Jurkat, Clone E6-1 (cell line): Measurements from ENCODE around the gene CFL1.

ENCODE experiments used
- DNase-seq: peaks from one replicate; pipeline ENCODE4 v3.0.0-alpha.2; 2011; ENCODE audit warnings: low read depth, low spot score
- H3K4me3 ChIP-seq: 2 replicates; pipeline ENCODE4 v1.5.1; 2011; ENCODE audit warnings: mild to moderate bottlenecking, low read length, control low read depth, moderate library complexity

CFL1 gene

DNA sequence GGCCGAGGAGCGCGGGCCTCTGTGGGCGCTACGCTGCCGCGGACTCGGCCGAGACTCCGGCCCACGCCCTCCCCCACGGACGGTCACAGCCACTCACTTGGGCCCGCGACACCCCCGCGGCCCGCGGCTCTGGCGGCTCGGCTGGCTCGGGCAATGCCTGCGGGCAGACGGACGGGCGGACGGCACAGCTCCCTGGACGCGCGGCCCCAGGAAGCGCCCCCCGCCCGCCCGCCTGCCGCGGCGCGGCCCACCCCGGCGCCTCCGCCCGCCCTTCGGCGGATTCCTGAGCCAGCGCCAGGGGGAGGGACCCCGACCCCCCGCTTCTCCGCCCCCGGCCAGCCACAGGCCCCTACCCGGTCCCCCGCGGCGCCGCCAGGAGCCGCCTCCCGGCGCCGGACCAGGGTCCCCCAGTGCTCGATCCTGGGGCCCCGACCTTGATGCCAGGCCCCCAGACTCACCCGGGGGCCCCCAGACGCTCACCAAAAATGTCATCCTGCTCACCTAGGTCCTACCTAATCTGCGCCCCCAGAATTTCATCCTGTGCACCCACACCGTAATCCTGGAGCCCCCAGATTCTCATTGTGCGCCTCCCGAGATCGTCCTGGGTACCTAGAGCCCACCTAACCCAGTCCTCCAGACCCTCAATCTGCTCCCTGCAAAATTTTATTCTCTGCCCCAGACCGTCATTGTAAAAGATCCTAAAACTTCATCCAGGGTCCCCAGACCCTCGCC lies 14.8 kb upstream of the CFL1 start, which contains the start of gene EFEMP2:
Gene EFEMP2, minus strand, starts transcription at position 215 of the 732 bp plus-strand sequence. CDS start 446 bp downstream, outside the sequence.
- DNase-seq, result no peak

DNA sequence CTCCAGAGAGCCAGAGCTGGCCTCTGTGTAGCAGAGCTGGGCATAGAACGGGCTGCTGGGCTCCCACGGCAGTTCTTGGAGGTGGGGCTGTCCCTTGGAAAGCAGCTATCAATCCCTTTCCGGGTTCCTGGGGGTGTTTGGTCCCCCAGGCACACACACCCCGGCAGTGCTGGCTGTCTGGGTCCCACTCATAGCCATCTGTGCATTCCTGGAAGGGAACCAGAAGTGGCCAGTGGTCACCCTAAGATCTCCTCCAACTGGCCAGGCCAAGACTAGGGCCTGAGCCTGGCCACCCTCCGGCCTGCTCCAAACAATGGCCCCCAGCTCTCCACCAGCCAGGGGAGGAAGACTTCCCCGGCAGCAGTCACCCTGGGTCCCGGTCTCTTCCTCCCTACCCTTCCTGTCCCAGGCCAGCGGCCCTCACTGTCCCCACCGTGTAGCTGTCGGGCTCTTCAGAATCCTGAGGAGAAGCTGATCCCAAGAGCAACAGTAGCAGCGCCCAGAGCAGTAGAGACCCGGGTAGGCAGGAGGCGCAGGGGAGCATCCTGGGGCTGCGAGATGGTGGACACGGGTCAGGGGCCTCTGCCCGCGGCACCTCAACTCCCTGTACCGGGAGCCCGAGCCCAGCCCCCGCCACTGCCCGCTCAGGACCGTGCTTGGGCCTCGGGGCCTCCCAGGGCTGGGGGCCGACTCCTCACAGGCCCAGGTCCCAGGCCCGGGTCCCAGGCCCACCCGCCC lies 14.0 kb upstream of the CFL1 start:
- DNase-seq, result no peak
- no peak overlapping the region for H3K4me3 ChIP-seq

More for the DNA sequence above, 14.8 kb upstream of the CFL1 start, which contains the start of gene EFEMP2:
- peak within 1 kb of the TSS; percentile 65 for H3K4me3 ChIP-seq

DNA sequence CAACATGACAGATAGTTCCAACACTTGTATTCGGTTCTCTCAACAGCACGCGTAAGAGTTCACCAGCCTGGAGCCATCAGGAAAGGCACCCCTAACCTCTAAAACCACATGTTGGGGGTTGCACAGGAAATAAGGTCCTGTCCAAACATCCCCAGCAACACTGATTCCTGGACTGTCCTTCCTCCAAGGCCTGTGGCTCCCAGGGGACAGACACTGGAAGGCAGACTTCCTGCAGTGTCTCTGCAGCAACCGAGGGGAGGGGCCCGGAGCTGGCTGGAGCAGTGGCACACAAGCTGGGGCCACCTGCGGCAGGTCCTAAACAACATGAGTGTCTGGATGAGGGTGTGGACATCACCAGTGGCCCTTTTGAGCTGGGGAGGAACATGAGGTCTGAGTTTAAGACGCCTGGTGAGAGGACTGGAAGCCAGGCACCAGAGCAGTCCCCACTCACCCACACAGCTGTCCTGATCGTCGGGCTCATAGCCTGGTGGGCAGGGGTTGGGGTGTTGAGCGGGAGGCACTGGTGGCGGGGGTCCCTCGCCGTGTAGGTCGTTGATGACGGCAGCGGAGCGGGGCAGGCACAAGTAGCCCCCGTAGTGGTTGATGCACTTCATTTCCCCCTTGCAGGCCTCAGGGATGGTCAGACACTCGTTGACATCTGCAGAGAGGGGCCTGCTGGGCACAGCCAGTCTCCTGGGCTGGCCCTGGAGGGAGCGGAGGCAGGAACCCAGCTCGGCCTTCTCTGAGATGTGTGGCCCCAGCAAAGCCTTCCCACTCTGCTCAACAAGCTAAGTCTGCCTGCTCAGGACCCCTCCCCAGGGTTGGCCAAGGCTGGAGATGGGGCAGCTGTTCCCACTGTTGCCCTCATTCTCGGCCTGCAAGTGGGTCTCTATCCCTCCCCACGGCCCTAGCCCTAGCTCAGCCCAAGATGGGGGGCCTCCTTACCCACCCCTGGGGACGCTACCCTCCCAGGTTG lies 13.0 kb upstream of the CFL1 start:
- H3K4me3 ChIP-seq, result no peak overlapping the region
- no peak for DNase-seq

DNA sequence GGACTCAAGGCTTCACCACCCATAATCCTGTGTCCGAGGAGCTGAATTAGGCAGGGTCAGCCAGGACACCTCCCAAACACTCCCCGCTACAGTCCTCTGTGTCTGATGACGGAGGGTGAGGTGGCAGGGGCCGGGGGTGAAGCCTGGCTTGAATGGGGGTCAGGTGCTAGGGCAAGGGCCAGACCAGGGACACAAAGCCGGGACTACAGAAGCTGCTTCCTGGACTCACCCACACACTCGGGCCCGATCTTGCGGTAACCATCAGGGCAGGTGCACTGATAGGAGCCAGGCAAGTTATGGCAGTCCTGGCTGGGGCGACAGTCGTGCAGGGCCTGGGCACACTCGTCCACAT lies 12.3 kb upstream of the CFL1 start:
- no peak overlapping the region for H3K4me3 ChIP-seq
- DNase-seq, result no peak

DNA sequence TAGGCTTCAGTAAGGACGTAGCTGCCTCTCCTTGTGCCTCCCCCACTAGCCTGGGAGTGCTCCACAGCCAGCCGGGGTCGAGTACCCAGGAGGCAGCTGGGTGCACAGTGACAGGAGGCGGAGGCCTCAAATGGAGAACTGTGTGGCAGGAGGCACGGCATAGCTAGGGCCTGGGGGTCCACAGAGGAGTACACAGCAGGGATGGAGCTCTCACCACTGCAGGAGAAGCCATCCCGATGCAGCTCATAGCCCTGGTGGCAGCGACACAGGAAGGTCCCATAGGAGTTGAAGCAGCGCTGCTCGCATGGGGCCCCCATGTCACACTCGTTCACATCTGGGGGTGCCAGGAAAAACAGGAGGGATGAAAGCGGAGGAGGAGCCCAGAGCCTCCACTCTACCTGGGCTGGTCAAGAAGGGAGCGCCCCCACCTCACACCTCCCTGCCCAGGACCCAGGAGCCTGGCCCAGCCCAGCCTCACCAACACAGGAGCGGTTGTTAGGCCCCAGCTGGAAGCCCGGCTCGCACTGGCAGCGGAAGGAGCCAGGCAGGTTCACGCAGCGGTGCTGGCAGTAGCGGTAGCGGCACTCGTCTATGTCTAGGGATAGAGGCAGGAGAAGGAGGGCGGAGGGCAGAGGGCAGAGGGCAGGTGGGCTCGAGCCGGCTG lies 11.8 kb upstream of the CFL1 start:
- DNase-seq, result no peak
- no peak overlapping the region for H3K4me3 ChIP-seq

DNA sequence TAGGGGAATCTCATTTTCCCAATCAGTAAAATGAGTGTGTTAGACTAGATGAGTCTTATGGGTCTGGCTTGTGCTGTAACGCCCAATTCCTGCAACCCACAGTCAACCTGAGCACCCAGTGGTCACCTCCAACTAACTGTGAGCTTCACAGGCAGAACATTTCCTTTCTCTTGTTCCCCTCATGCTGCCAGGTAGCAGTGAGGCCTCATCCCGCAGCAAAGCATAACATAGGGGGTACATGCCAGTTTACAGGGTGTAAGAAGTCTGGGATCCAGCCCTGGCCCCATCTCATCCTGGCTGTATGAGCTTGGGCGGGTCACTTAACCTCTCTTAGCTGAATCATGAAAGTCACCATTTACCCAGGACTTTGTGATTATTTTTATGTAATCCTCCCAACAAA lies 10.9 kb upstream of the CFL1 start:
- H3K4me3 ChIP-seq, result no peak overlapping the region
- DNase-seq, result no peak

DNA sequence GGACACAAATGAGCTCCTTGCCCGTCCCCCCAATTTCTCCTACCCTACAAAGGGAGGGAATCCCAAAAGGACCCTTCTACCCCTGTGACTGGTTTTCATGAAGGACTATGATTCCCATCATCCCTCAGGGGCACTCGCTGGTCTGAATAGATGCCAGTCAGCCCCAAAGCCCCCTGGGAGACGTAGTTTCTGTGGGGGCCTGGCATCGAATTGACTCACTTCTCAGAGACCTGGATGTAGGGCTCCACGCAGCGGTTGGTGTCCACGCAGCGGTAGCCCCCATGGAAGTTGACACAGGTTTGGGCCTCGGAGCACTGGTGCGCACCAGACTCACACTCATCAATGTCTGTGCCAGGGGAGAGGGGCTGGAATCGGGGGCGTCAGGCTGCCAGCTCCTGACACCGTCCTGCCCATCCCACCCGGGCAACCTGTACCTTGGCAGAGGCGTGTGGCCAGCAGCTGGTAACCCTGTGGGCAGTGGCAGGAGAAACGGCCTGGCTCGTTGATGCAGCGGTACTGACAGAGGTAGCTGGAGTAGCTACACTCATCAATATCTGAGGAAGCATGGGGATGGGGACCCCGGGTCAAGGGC lies 10.2 kb upstream of the CFL1 start:
- DNase-seq, result no peak
- H3K4me3 ChIP-seq, result no peak overlapping the region

DNA sequence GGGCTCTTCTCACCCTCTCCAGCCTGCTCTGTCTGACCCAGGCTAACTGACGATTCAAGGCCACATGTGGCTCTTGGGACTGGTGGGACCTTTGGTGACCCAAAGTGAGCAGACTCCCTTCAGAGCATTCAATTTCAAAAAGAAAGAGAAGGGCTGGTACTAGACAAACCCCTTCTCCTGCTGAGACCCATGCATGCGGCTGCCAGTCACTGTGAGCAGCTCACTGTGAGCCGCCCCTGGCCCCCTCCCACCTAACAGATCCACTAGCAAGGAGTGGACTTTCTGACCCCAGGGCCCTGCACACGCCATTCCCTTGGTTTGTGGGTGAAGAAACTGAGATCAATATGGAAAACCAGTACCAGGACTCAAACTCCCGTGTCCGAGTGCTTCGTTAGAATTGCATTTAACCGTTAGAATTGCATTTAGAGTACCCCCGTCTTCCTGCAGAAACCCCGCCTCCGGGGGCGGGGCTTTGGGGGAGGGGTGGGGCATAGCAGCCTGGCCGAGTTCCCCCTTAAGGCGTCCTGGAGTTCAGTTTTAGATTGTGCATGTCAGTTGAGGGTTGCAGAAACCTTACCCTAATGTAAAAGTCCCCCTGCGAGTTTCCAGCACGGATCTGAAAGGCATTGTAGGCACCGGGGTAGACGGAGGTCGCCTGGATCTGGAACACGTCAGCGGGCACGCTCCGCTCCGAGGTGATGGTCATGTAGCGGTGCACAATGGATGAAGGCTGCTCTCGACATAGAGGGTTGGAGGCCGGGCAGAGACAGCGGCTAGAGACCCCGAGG lies 9.5 kb upstream of the CFL1 start:
- H3K4me3 ChIP-seq, result no peak overlapping the region
- DNase-seq, result no peak

DNA sequence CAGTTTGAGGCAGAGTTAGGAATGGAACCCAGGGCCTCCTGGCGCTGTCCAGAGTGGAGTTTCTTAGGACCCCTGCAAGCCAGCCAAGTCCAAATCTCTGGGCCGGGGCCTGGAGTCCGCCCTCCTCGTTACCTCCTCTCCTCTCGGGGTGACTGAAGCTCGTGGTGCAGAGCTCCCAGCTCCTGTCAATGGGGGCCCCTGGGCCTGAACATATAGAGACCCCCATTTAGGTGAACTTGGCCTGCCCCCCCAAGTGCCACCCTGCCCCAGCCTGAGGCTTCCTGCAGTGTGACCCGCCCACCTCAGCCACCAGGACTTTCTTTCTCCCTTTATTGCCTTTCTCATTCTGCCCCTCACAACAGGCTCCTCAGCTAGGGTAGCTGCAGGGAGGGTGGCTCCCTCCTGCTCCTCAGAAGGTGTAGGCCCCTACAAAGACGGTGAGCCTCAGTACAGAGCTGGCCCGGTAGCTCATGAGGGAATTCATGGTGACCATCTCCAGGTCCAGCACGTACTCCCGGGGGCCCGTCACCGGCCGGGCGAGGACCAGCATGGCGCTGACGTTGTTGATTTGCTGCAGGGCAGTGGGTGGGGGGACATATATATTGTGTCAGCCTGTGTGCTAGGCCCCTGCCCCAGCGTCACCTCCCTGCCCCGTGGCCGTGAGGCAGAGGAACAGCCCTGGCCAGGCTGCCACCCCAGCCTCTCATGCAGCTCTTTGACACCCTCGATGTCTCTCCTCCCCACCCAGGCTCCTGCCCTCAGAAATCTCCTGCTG lies 8.7 kb upstream of the CFL1 start:
- DNase-seq, result no peak

DNA sequence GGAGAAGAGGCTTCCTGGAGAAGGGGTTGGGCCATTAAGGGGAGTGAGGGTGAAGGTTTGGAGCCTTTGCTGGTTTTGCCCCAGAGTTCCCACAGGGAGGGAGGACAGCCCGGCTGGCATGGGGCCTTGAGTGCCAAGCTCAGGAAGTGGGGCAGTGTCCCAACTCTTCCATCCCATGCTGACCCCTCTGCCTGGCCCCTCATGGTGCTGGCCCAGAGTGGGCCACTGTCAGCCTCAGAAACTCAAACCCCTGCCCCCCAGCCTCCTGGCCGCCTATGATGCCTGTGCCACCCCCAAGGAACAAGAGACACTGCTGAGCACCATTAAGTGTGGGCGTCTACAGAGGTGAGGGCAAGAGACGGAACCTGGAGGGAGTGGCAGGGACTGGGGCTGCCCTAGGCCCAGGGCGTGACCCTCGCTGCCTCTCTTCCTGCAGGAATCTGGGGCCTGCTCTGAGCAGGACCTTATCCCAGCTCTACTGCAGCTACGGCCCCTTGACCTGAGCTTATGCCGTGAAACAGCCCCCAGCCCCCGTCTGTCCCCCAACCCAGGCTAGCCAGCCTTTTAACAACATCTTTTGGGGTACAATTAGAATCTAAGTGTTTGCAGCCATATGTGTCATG lies 7.7 kb upstream of the CFL1 start:
- no peak overlapping the region for H3K4me3 ChIP-seq
- no peak for DNase-seq

More for the DNA sequence above, 8.7 kb upstream of the CFL1 start:
- no peak overlapping the region for H3K4me3 ChIP-seq

DNA sequence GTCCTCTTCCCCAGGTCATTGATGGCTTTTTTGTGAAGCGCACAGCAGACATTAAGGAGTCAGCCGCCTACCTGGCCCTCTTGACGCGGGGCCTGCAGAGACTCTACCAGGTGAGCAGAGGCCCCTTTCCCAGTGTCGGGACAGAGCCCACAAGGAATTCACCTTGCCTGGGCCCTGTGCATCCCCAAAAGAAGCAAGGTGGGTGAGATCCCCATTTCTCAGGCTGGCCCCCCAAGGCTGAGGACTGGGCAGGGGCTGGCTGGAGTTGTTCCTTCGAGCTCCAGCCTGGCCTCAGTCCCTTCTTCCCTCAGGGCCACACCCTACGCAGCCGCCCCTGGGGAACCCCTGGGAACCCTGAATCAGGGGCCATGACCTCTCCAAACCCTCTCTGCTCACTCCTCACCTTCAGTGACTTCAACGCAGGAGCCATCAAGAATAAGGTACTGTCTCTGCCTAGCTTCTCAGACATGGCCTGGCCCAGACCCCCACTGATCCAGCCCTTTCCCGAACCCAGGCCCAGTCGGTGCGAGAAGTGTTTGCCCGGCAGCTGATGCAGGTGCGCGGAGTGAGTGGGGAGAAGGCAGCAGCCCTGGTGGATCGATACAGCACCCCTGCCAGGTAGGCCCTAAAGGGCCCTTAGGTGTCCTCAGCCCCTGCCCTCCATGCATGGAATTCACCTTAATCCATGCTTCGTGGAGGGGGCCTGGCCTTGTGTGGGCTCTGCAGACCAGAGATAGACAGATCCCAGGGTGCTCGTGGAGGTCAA lies 6.9 kb upstream of the CFL1 start:
- H3K4me3 ChIP-seq, result no peak overlapping the region
- DNase-seq, result no peak

DNA sequence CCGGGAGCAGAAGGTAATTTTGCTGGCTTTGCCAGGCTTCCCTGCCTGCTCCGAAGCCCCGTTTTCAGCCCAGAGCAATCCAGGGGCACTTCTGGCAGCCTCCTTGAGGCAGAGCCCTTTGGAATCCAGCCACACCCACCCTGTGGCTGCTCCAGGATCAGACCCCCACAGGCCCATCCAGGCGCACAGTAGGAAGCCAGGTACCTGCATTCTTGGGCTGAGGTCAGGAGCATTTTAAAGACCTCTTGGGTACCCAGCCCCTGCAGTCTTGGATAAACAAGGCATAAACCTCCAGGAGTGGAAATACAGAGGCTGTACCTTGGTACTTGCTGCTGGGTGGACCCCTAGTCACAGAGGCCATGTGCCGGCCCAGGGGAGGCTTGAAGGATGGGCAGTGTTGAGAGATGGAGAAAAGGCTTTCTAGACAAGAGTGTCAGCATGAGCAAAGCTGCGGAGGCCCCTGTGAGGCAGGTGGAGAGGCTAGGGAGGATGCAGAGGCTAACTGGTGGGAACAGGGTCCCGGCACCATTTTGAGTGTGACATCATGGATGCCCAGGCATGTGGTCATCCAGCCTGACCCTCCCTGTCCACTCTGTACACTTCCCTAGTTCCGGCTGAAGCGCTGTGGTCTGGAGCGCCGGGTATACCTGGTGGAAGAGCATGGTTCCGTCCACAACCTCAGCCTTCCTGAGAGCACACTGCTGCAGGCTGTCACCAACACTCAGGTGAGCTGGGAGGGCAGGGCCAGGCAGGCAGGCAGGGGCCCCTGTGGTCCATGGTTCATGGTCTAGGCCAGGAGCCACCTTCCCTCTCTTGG lies 6.1 kb upstream of the CFL1 start:
- no peak overlapping the region for H3K4me3 ChIP-seq
- no peak for DNase-seq

DNA sequence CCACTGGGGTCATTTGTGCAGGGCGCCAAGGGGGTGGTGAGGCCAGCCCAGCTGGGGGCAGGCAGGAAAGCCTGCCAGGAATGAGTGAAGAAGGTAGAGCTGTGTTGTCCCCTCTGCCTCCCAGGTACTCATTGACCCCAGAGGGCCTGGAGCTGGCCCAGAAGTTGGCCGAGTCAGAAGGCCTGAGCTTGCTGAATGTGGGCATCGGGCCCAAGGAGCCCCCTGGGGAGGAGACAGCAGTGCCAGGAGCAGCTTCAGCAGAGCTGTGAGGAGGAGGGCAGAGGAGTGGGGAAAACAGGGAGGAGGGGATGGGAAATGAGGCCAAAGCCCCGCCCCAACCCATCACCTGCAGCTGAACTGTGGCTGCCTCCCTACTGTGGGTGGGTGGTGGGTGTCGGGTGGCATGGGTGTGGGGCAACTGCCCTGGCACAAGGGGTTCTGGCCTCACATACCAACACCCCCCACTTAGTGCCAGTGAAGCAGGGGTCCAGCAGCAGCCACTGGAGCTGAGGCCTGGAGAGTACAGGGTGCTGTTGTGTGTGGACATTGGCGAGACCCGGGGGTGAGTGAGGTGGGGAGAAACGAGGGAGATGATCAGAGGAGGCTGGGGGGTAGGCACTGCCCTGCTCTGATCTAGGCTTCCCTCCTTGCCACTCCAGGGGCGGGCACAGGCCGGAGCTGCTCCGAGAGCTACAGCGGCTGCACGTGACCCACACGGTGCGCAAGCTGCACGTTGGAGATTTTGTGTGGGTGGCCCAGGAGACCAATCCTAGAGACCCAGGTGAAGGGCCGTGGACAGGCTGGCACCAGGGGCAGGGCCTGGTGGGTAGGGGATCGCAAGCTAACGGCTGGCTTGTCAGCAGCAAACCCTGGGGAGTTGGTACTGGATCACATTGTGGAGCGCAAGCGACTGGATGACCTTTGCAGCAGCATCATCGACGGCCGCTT lies 5.2 kb upstream of the CFL1 start:
- DNase-seq, result no peak
- no peak overlapping the region for H3K4me3 ChIP-seq

DNA sequence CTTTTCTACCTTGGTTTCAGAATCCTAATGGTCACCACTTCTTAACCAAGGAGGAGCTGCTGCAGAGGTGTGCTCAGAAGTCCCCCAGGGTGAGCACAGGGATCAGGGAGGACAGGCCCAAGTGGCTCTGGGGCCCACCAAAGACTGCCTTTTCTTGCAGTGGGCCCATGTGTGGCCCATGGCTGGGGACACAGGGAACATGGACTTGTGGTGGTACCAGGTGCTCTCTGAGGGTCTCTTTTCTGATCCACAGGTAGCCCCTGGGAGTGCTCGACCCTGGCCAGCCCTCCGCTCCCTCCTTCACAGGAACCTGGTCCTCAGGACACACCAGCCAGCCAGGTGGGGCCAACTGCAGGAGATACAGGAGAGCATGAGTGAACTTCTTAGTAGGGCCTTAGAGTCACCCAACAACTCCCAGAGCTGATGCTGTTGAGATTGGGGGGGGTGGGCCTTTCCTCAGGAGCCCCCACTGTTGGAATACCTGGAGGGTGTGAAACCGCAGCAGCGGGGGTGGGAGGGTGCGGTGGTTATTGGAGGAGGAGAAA lies 4.3 kb upstream of the CFL1 start:
- no peak for DNase-seq
- H3K4me3 ChIP-seq, result no peak overlapping the region
